Mesendoderm (in vitro differentiated cells): Measurements from ENCODE around the gene SPRY2.
A peak's percentile ranks its signal among the peaks of the same experiment; 100 is the strongest.

ENCODE experiments used
- DNase-seq: peaks from one replicate; pipeline ENCODE4 v3.0.0; 2013
- H2AK5ac ChIP-seq: 2 replicates; pipeline ENCODE4 v1.6.1; 2013; ENCODE audit warnings: low read length, inconsistent platforms
- H2BK120ac ChIP-seq: 2 replicates; pipeline ENCODE4 v1.6.1; 2013; ENCODE audit warnings: low read depth, mild to moderate bottlenecking, low read length, moderate library complexity, mixed read lengths
- H2BK15ac ChIP-seq: replicated peaks from 2 replicates; pipeline ENCODE4 v1.6.1; 2013; ENCODE audit warnings: low read depth, mild to moderate bottlenecking, moderate library complexity
- H2BK5ac ChIP-seq: 2 replicates; pipeline ENCODE4 v1.6.1; 2013; ENCODE audit warnings: low read length, inconsistent platforms
- H3K18ac ChIP-seq: 2 replicates; pipeline ENCODE4 v1.6.1; 2013; ENCODE audit warnings: mild to moderate bottlenecking, low read length, mixed read lengths
- H3K23ac ChIP-seq: one replicate; pipeline ENCODE4 v1.6.1; 2013; ENCODE audit warnings: low read length
- H3K27ac ChIP-seq: 2 replicates; pipeline ENCODE4 v1.5.1; 2013; ENCODE audit warnings: low read depth, mild to moderate bottlenecking, inconsistent platforms, low read length, moderate library complexity
- H3K27me3 ChIP-seq: 2 replicates; pipeline ENCODE4 v1.6.1; 2013; ENCODE audit warnings: low read length, control low read depth, mild to moderate bottlenecking, inconsistent platforms; ENCODE audit not compliant: insufficient read depth, poor library complexity
- H3K36me3 ChIP-seq: 2 replicates; pipeline ENCODE4 v1.6.1; 2013; ENCODE audit warnings: low read length, inconsistent platforms; ENCODE audit not compliant: control insufficient read depth, insufficient read depth
- H3K4ac ChIP-seq: one replicate; pipeline ENCODE4 v1.6.1; 2013; ENCODE audit warnings: low read depth, mild to moderate bottlenecking, low read length, moderate library complexity
- H3K4me1 ChIP-seq: 2 replicates; pipeline ENCODE4 v1.6.1; 2013; ENCODE audit warnings: low read depth, low read length, inconsistent platforms; ENCODE audit not compliant: control insufficient read depth
- H3K4me2 ChIP-seq: 2 replicates; pipeline ENCODE4 v1.6.1; 2013; ENCODE audit warnings: low read length
- H3K4me3 ChIP-seq: 2 replicates; pipeline ENCODE4 v1.5.1; 2013; ENCODE audit warnings: mild to moderate bottlenecking, low read length
- H3K56ac ChIP-seq: one replicate; pipeline ENCODE4 v1.6.1; 2013; ENCODE audit warnings: low read length
- H3K79me1 ChIP-seq: 2 replicates; pipeline ENCODE4 v1.6.1; 2013; ENCODE audit warnings: low read length, inconsistent platforms
- H3K79me2 ChIP-seq: 2 replicates; pipeline ENCODE4 v1.6.1; 2013; ENCODE audit warnings: mild to moderate bottlenecking, low read length; ENCODE audit not compliant: control insufficient read depth, insufficient read depth
- H3K9ac ChIP-seq: 2 replicates; pipeline ENCODE4 v1.6.1; 2013; ENCODE audit warnings: low read length, inconsistent platforms
- H4K5ac ChIP-seq: one replicate; pipeline ENCODE4 v1.6.1; 2013; ENCODE audit warnings: low read length
- H4K8ac ChIP-seq: one replicate; pipeline ENCODE4 v1.6.1; 2013; ENCODE audit warnings: low read depth, mild to moderate bottlenecking, control low read depth, low read length, moderate library complexity
- WGBS: extraction: QIAGEN DNeasy Blood & Tissue Kit; methylation state at CpG from one replicate; pipeline ENCODE4 v1.1.7; 2013; ENCODE audit warnings: low lambda C conversion rate, missing lambda C conversion rate; ENCODE audit not compliant: insufficient coverage; ENCODE audit errors: extremely low coverage; 5-methylcytosine and 5-hydroxymethylcytosine counted together

SPRY2 gene

DNA sequence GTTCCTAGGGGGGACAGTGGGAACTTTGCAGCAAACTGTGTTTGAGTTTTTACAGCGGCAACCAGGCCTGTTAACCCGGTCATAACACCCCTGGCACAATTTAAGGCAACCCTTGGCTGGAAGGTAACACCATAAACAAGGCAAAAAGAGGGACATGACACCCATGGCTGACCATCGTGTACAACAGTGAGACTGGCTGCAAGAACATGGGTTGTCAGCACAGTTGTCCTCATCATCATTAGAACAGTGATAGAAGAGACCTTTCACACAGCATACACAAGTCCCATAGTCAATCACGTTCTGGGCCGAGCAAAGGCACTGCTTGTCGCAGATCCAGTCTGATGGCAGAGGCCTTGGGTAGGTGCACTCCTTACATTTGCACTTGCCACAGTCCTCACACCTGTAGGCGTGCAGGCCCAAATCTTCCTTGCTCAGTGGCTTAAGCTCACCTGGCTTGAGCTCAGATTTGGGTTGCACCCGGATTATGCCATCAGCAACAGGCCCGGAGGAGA, 4.1 kb downstream of the SPRY2 start:
- Histone ChIP-seq H3K4me3 (peak overlapping the region; percentile 62), H3K9ac (peak overlapping the region; percentile 82), H3K36me3 (peaks cover 11% of the 10 kb centered on the region), H3K4ac (no peak overlapping the region), H3K4me1 (peaks cover 7% of the 10 kb centered on the region), H2AK5ac (no peak overlapping the region), H2BK5ac (no peak overlapping the region), H4K8ac (no peak overlapping the region), H3K18ac (no peak overlapping the region), H2BK120ac (no peak overlapping the region), H3K79me1 (no peaks in the 10 kb centered on the region), H3K79me2 (peaks cover 54% of the 10 kb centered on the region), H3K23ac (peak overlapping the region; percentile 94), H2BK15ac (no peak overlapping the region), H3K27me3 (no peaks in the 10 kb centered on the region), H3K4me2 (peak overlapping the region; percentile 84), H3K27ac (no peak overlapping the region), H3K56ac (peak overlapping the region; percentile 83), H4K5ac (no peak overlapping the region)
- no CpG with 5 or more reads among the region's 9 CpGs for WGBS
- DNase-seq, result no peak

DNA sequence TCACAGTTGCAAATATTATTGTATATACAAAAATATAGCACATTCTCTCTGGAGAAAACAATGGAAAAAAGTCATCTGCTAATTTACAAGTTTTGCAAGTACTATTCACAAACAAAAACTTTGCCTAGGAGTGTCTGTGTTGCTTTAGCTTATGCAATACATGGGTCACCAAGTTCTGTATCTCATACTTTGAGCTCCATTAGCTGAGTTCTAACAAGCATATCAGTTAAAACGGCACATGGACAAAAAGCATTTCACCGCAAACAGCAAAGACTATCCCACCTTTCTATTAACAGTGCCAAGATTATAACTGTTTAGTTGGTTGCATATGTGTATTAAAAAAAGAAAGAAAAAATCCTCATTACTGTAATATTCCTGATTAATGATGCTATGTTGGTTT, 4.6 kb downstream of the SPRY2 start:
- no peak overlapping the region for H4K5ac ChIP-seq
- H4K8ac ChIP-seq, result no peak overlapping the region
- no peak for DNase-seq
- H3K79me1 ChIP-seq, result no peaks in the 10 kb centered on the region
- no peak overlapping the region for H3K18ac ChIP-seq
- H3K36me3 ChIP-seq, result peaks cover 11% of the 10 kb centered on the region
- no peak overlapping the region for H2BK15ac ChIP-seq
- no peaks in the 10 kb centered on the region for H3K27me3 ChIP-seq
- H3K9ac ChIP-seq, result peak overlapping the region; percentile 82
- no peak overlapping the region for H3K23ac ChIP-seq
- H2AK5ac ChIP-seq, result no peak overlapping the region
- H3K4ac ChIP-seq, result no peak overlapping the region
- peaks cover 7% of the 10 kb centered on the region for H3K4me1 ChIP-seq
- WGBS, result no CpG with 5 or more reads among the region's 2 CpGs
- H2BK120ac ChIP-seq, result no peak overlapping the region
- H2BK5ac ChIP-seq, result no peak overlapping the region
- peaks cover 54% of the 10 kb centered on the region for H3K79me2 ChIP-seq
- no peak overlapping the region for H3K4me2 ChIP-seq
- no peak overlapping the region for H3K4me3 ChIP-seq
- H3K27ac ChIP-seq, result no peak overlapping the region
- H3K56ac ChIP-seq, result peak overlapping the region; percentile 83

- no peak for DNase-seq
- Histone ChIP-seq H3K36me3 (peaks cover 11% of the 10 kb centered on the region), H3K4me1 (peaks cover 7% of the 10 kb centered on the region), H3K4me2 (no peak overlapping the region), H3K79me2 (peaks cover 43% of the 10 kb centered on the region), H3K56ac (no peak overlapping the region), H3K9ac (no peak overlapping the region), H2BK5ac (no peak overlapping the region), H3K4me3 (no peak overlapping the region), H2AK5ac (no peak overlapping the region), H3K18ac (no peak overlapping the region), H4K8ac (no peak overlapping the region), H3K4ac (no peak overlapping the region), H2BK15ac (no peak overlapping the region), H3K27me3 (no peaks in the 10 kb centered on the region), H3K27ac (no peak overlapping the region), H4K5ac (no peak overlapping the region), H3K23ac (no peak overlapping the region), H2BK120ac (no peak overlapping the region), H3K79me1 (peaks cover 1% of the 10 kb centered on the region)
- WGBS, result no CpG with 5 or more reads among the region's 2 CpGs
Measured at GRCh38 chr13:80334597-80335260, 6.2 kb downstream of the SPRY2 start.

DNA sequence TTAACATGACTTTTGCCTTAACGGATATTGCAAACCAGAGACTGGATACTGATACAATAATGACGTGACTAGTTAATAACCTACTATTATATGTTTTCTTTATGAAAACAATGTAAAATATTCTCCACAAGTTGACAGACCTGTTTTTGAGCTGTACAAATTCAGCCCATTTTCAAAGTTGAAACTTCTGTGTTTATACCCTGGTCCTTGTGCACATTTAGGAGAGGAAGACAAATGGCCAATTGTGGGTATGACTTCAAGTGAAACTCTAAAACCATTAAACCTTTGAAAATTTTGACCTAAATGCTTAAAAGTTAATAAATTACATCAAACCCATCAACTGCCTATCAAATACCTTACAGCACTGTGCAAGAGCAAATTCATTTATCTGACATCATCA, 8.9 kb downstream of the SPRY2 start:
- Histone ChIP-seq H2AK5ac (no peak overlapping the region), H3K4me2 (no peak overlapping the region), H3K4ac (no peak overlapping the region), H3K56ac (no peak overlapping the region), H3K79me1 (peaks cover 1% of the 10 kb centered on the region), H3K4me3 (no peak overlapping the region), H3K36me3 (peaks cover 4% of the 10 kb centered on the region), H4K5ac (no peak overlapping the region), H2BK120ac (no peak overlapping the region), H3K4me1 (peaks cover 3% of the 10 kb centered on the region), H3K27ac (no peak overlapping the region), H3K79me2 (peaks cover 16% of the 10 kb centered on the region), H3K23ac (no peak overlapping the region), H2BK5ac (no peak overlapping the region), H3K18ac (no peak overlapping the region), H3K9ac (no peak overlapping the region), H2BK15ac (no peak overlapping the region), H3K27me3 (no peaks in the 10 kb centered on the region), H4K8ac (no peak overlapping the region)
- no CpG with 5 or more reads among the region's 2 CpGs for WGBS
- DNase-seq, result no peak

DNA sequence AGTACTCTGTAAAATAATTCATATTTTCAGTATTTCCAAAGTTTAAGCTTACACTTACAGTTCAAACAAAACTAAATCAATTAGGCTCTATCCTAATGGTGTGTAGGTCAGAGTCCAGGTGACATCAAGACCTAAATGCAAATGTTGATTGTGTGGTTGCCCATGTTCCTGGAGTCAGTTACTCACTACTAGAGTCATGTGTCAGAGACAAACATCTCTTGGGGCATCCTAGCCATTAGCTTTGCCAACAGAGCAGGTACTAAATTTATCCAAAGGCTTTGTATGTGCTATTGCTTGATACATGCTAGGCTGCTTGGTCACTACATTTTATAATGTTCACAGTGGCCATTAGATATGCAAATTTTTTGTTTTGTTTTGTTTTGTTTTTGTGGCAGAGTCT, 11.7 kb downstream of the SPRY2 start:
- Histone ChIP-seq H3K79me1 (peaks cover 1% of the 10 kb centered on the region), H3K56ac (no peak overlapping the region), H3K79me2 (peaks cover under 1% of the 10 kb centered on the region), H2BK5ac (no peak overlapping the region), H3K4ac (no peak overlapping the region), H3K4me3 (no peak overlapping the region), H3K36me3 (no peaks in the 10 kb centered on the region), H2BK15ac (no peak overlapping the region), H3K4me1 (no peaks in the 10 kb centered on the region), H3K27me3 (no peaks in the 10 kb centered on the region), H3K23ac (no peak overlapping the region), H2AK5ac (no peak overlapping the region), H3K18ac (no peak overlapping the region), H4K8ac (no peak overlapping the region), H4K5ac (no peak overlapping the region), H3K27ac (no peak overlapping the region), H3K4me2 (no peak overlapping the region), H3K9ac (no peak overlapping the region), H2BK120ac (no peak overlapping the region)
- DNase-seq, result no peak

DNA sequence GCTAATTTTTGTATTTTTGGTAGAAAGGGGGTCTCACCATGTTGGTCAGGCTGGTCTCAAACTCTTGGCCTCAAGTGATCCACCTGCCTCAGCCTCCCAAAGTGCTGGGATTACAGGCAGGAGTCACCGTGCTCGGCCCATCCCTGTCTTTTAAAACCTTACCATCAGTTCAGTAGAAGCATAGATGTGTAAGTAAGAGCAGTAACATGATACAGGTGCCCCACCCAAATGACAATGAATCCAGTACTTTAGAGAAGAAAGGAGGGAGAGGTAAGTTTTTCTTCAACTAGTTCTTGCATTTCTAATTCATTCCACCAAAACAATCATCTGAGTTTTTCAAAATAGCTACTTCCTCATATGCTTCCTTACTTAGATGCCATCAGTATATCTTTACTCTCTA, 21.9 kb downstream of the SPRY2 start:
- no CpG with 5 or more reads among the region's 2 CpGs for WGBS
- H2AK5ac ChIP-seq, result no peak overlapping the region
- no peak overlapping the region for H3K4ac ChIP-seq
- DNase-seq, result no peak
- no peak overlapping the region for H2BK5ac ChIP-seq
- no peaks in the 10 kb centered on the region for H3K36me3 ChIP-seq
- H3K4me3 ChIP-seq, result no peak overlapping the region
- no peak overlapping the region for H2BK15ac ChIP-seq
- H3K79me2 ChIP-seq, result no peaks in the 10 kb centered on the region
- H3K27ac ChIP-seq, result no peak overlapping the region
- no peak overlapping the region for H3K4me2 ChIP-seq
- no peaks in the 10 kb centered on the region for H3K79me1 ChIP-seq
- H4K5ac ChIP-seq, result no peak overlapping the region
- no peak overlapping the region for H3K56ac ChIP-seq
- no peak overlapping the region for H3K23ac ChIP-seq
- no peak overlapping the region for H3K18ac ChIP-seq
- no peak overlapping the region for H3K9ac ChIP-seq
- H2BK120ac ChIP-seq, result no peak overlapping the region
- no peak overlapping the region for H4K8ac ChIP-seq
- H3K27me3 ChIP-seq, result no peaks in the 10 kb centered on the region
- no peaks in the 10 kb centered on the region for H3K4me1 ChIP-seq
